ENCODE results near the gene BCL2L14. TPM values are rescaled to one million over a fixed set of nuclear protein-coding genes. Genes with fewer than 3 reads are reported as not detected.
A peak's percentile ranks its signal among the peaks of the same experiment; 100 is the strongest.

BCL2L14 gene
- total RNA-seq, 1 experiment from 2014 or later, result 0.30 TPM

GRCh38 chr12:12029653-12030052 is 41.1 kb upstream of the BCL2L14 start:
- H3K4me2 ChIP-seq (ENCODE audit: low read length), result no peak overlapping the region
- ATAC-seq, result no peak
- DNase-seq (ENCODE audit: low read depth, low spot score), result no peak
- H3K79me2 ChIP-seq (ENCODE audit: insufficient read depth, low read length), result no peaks in the 10 kb centered on the region
- no peaks in the 10 kb centered on the region for H3K27me3 ChIP-seq (ENCODE audit: insufficient read depth, low read length)
- no peaks in the 10 kb centered on the region for H3K36me3 ChIP-seq (ENCODE audit: control insufficient read depth in 1 of 2, insufficient read depth in 2 of 2, low read length in 2 of 2)
- H3K4me1 ChIP-seq (ENCODE audit: control insufficient read depth in 1 of 2, insufficient read depth in 2 of 2, low read length in 2 of 2), result peaks cover 0 to 6% of the 10 kb centered on the region in 2 experiments; a peak in 2 of 4 replicates
- intact Hi-C loops (cut with micrococcal nuclease), result loop anchor here (5.0 to 10.0 kb wide), 2 partner anchors 295 to 532 kb away; no protein-coding TSS in a partner anchor
- no peaks in the 10 kb centered on the region for H3K9me3 ChIP-seq (ENCODE audit: control insufficient read depth in 1 of 2, insufficient read depth in 1 of 2, low read depth in 1 of 2, low read length in 2 of 2)
- H3K9me2 ChIP-seq (ENCODE audit: insufficient read depth), result no peaks in the 10 kb centered on the region
- TF ChIP-seq SRF (IDR thresholded peaks at IDR 0.05; ENCODE audit: low read depth) (no peak), POLR2A (IDR thresholded peaks at IDR 0.05; ENCODE audit: borderline replicate concordance, extremely low read depth, insufficient read depth, insufficient read length) (no peak), EZH2phosphoT487 (IDR thresholded peaks at IDR 0.05; ENCODE audit: borderline replicate concordance) (no peak), FOSL1 (IDR thresholded peaks at IDR 0.05; ENCODE audit: low read depth) (no peak), ZNF274 (IDR thresholded peaks at IDR 0.05; ENCODE audit: low read depth, low read length) (no peak)
- ChIA-PET POLR2A (no interaction called here), RAD21 (ENCODE audit: low non-redundant PET in 1 of 2, low total read pairs in 2 of 2, uncharacterized antibody in 2 of 2, unreplicated experiment in 2 of 2) (no interaction called here), CTCF (no interaction called here)
- no TSS peak for BruUV-seq (replicated peaks)
- H3K9ac ChIP-seq (ENCODE audit: low read length), result no peak overlapping the region
- no peak overlapping the region for H2AFZ ChIP-seq (ENCODE audit: low read depth, low read length, poor library complexity, severe bottlenecking)
- H4K20me1 ChIP-seq (ENCODE audit: insufficient read depth), result no peaks in the 10 kb centered on the region
- H3K4me3 ChIP-seq (replicated peaks in 1 of 2; ENCODE audit: low read depth in 1 of 2, low read length in 2 of 2), result no peak overlapping the region
- H3K27ac ChIP-seq (ENCODE audit: low read depth, low read length), result no peak overlapping the region

GRCh38 chr12:12032260-12032791 is 38.4 kb upstream of the BCL2L14 start:
- TF ChIP-seq POLR2AphosphoS5 (IDR thresholded peaks at IDR 0.05; ENCODE audit: low read depth, low read length) (no peak), FOSL1 (IDR thresholded peaks at IDR 0.05; ENCODE audit: low read depth) (no peak), CBX3 (IDR thresholded peaks at IDR 0.05; ENCODE audit: low read depth) (no peak), SIN3A (IDR thresholded peaks at IDR 0.05; ENCODE audit: low read depth) (no peak), RAD21 (IDR thresholded peaks at IDR 0.05; ENCODE audit: low read depth) (no peak), JUND (IDR thresholded peaks at IDR 0.05) (no peak), EZH2phosphoT487 (IDR thresholded peaks at IDR 0.05; ENCODE audit: borderline replicate concordance) (no peak), SRF (IDR thresholded peaks at IDR 0.05; ENCODE audit: low read depth) (no peak), ZFX (IDR thresholded peaks at IDR 0.05) (no peak), SP1 (IDR thresholded peaks at IDR 0.05; ENCODE audit: low read depth) (no peak), ELF1 (IDR thresholded peaks at IDR 0.05; ENCODE audit: borderline replicate concordance, low read depth) (no peak), ATF3 (IDR thresholded peaks at IDR 0.05) (no peak), EGR1 (IDR thresholded peaks at IDR 0.05; ENCODE audit: low read depth) (no peak), YY1 (IDR thresholded peaks at IDR 0.05; ENCODE audit: extremely low read depth, insufficient replicate concordance, low read depth, low read length) (no peak), EZH2 (IDR thresholded peaks at IDR 0.05) (no peak)
- no peaks in the 10 kb centered on the region for H3K79me2 ChIP-seq (ENCODE audit: insufficient read depth, low read length)
- H3K27ac ChIP-seq (ENCODE audit: low read depth, low read length), result no peak overlapping the region
- RAD21 ChIA-PET (ENCODE audit: low non-redundant PET in 1 of 2, low total read pairs in 2 of 2, uncharacterized antibody in 2 of 2, unreplicated experiment in 2 of 2), result interaction anchor here (0.9 to 2.0 kb wide), 4 partner anchors 449 to 453 kb away, joined by 4 to 8 read pairs (median 8); no protein-coding TSS in a partner anchor
- H3K9me2 ChIP-seq (ENCODE audit: insufficient read depth), result no peaks in the 10 kb centered on the region
- ATAC-seq, result no peak
- H3K27me3 ChIP-seq (ENCODE audit: insufficient read depth, low read length), result no peaks in the 10 kb centered on the region
- H3K4me1 ChIP-seq (ENCODE audit: control insufficient read depth in 1 of 2, insufficient read depth in 2 of 2, low read length in 2 of 2), result peaks cover 0 to 6% of the 10 kb centered on the region in 2 experiments; a peak in 2 of 4 replicates
- H3K9ac ChIP-seq (ENCODE audit: low read length), result no peak overlapping the region
- no peak overlapping the region for H3K4me3 ChIP-seq (replicated peaks in 1 of 2; ENCODE audit: low read depth in 1 of 2, low read length in 2 of 2)
- peak overlapping the region; percentile 68; the same call in 1 of the 2 replicates for H3K4me2 ChIP-seq (ENCODE audit: low read length)
- H2AFZ ChIP-seq (ENCODE audit: low read depth, low read length, poor library complexity, severe bottlenecking), result no peak overlapping the region
- intact Hi-C loops (cut with micrococcal nuclease), result loop anchor here (2.0 to 10.0 kb wide), 3 partner anchors 298 to 1262 kb away; no protein-coding TSS in a partner anchor
- no peaks in the 10 kb centered on the region for H3K9me3 ChIP-seq (ENCODE audit: control insufficient read depth in 1 of 2, insufficient read depth in 1 of 2, low read depth in 1 of 2, low read length in 2 of 2)
- H3K36me3 ChIP-seq (ENCODE audit: control insufficient read depth in 1 of 2, insufficient read depth in 2 of 2, low read length in 2 of 2), result no peaks in the 10 kb centered on the region
- CTCF ChIA-PET, result interaction anchor here (0.8 to 3.6 kb wide), 4 partner anchors 452 to 1261 kb away, joined by 5 to 88 read pairs (median 14); no protein-coding TSS in a partner anchor
- H4K20me1 ChIP-seq (ENCODE audit: insufficient read depth), result no peaks in the 10 kb centered on the region
- POLR2A ChIA-PET, result no interaction called here
- DNase-seq (ENCODE audit: low read depth, low spot score), result no peak
- no TSS peak for BruUV-seq (replicated peaks)

Measured in HCT116 (cell line).